Stimulated activated CD8-positive, alpha-beta memory T cell treated with anti-CD3 and anti-CD28 coated beads, Interleukin-4, amount 100 ng/mL, for 48 hours (primary cell): ENCODE results near the gene OR4D5.

Experiments used
- DNase-seq: peaks from one replicate; pipeline ENCODE4 v3.0.0-alpha.2; 2020

OR4D5 gene

GRCh38 chr11:123939317-123939716 is at the start of gene OR4D5:
OR4D5 (plus strand) TSS chr11:123939617; CDS start chr11:123939617, 0 bp downstream.
- no peak for DNase-seq

DNA sequence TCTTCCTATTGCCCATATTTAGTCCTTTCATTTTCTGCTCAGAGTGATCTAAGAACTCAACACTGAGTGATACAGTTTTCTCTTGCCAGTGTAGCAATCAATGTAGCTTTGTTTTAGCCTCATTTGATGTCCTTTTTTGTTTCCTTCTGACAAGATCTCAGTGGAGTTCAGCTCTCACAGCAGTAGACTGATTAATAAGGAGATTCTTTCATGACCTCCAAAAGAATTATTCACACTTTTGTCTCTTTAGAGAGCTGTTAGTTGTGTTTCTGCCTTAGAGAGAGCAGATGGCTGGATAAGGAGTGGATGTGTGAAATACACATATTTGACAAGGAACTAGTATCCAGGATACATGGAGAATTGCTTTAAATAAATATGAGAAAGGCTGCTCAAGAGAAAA is 47.4 kb upstream of the OR4D5 start:
- DNase-seq = no peak

- no peak for DNase-seq
Observed at GRCh38 chr11:123899792-123900191, 39.6 kb upstream of the OR4D5 start.

GRCh38 chr11:123901867-123902266 is 37.5 kb upstream of the OR4D5 start, which contains the start of gene OR8D4:
OR8D4 (plus strand) TSS chr11:123902167; CDS start chr11:123906432, 4,265 bp downstream.
- DNase-seq = no peak

GRCh38 chr11:123903932-123904331 is 35.5 kb upstream of the OR4D5 start:
- no peak for DNase-seq

DNA sequence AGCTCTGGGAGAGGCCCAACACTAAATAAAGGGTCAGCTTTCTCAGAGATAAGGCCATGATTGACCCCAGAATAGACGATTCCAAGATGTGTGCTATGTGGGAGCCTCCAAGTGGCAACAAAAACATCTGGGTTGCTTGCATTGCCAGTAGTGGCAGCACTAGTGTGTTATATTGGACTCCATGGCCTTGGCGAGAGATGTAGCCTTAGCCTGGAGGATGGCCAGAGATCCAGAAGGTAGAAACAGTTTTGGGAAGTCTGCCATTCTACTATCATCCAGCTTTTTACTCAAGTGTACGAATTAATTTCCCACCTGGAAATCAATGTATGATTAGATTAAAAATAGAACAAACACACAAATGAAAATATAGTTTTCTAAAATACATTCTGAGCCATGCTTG is 34.5 kb upstream of the OR4D5 start:
- DNase-seq = no peak

DNA sequence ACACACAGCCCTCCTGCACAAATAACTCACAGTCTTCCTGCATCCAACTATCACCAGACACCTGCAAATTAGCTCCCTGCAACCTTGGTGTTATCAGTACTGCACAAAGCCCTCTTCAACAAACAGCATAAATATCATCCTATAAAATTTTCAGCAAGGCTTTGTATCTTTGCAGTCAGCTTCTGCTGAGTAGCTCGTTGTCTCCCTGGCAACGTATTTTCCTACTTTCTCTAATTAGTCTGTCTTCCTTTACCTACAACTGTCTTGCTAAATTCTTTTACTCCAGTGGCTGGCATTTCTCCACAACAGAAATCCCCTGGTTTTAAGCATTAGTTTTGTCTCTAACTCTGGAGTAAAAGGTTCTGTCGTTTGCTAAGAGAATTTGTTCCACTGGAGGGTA is 33.6 kb upstream of the OR4D5 start:
- no peak for DNase-seq

- DNase-seq = no peak
Observed at GRCh38 chr11:123920943-123921342, 18.5 kb upstream of the OR4D5 start.

- no peak for DNase-seq
Observed at GRCh38 chr11:123924027-123924426, 15.4 kb upstream of the OR4D5 start.

GRCh38 chr11:123942413-123942812 is 3.0 kb downstream of the OR4D5 start:
- no peak for DNase-seq

GRCh38 chr11:123943738-123944137 is 4.3 kb downstream of the OR4D5 start, which contains the start of gene OR6T1:
OR6T1 (minus strand) TSS chr11:123943838; CDS start chr11:123943838, 0 bp downstream.
- no peak for DNase-seq

DNA sequence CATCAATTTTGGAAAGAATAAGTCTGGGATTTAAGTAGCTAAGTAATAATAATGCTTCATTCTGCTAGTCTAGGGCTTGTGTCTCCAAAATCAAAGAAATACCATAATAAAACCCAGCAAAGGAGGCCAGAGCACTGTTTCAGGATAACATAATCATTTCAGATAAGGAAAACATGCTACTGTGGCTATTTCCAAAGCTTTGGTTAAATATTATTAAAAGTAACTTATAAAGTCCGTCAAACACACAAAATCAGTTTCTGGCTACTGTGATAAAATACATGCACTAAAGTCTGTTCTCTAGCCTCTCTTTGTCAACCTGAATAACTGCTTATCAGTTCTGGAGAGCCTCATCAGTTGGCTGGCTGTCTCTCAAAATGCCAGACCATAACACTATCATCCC is 5.7 kb downstream of the OR4D5 start:
- no peak for DNase-seq

- no peak for DNase-seq
Observed at GRCh38 chr11:123956752-123957151, 17.3 kb downstream of the OR4D5 start.

- no peak for DNase-seq
Observed at GRCh38 chr11:123973816-123974215, 34.4 kb downstream of the OR4D5 start.

GRCh38 chr11:123976770-123977560 is 37.5 kb downstream of the OR4D5 start:
- no peak for DNase-seq

GRCh38 chr11:123977731-123978347 is 38.4 kb downstream of the OR4D5 start, which contains the start of gene OR10S1:
OR10S1 (minus strand) TSS chr11:123977781; CDS start chr11:123977664, 117 bp downstream.
- DNase-seq = no peak

GRCh38 chr11:123979311-123979710 is 39.9 kb downstream of the OR4D5 start:
- no peak for DNase-seq
